Activated naive CD4-positive, alpha-beta T cell treated with anti-CD3 and anti-CD28 coated beads, Interleukin-2, amount 50 U/mL, for 24 hours (primary cell): ENCODE results near the gene CCDC9.
"Not testable (repeated sequence)": the region's sequence is repeated elsewhere in the genome, so short reads cannot be mapped to it uniquely, and the experiment has no call there.

Experiments
- H3K27ac Mint-ChIP-seq: one replicate; pipeline ENCODE4 v1.8.0; 2021; ENCODE audit warnings: mild to moderate bottlenecking, mixed read lengths
- H3K27me3 Mint-ChIP-seq: one replicate; pipeline ENCODE4 v1.8.0; 2021; ENCODE audit warnings: mixed read lengths
- H3K36me3 Mint-ChIP-seq: one replicate; pipeline ENCODE4 v1.8.0; 2021; ENCODE audit warnings: mixed read lengths
- H3K4me1 Mint-ChIP-seq: one replicate; pipeline ENCODE4 v1.8.0; 2021; ENCODE audit warnings: mixed read lengths
- H3K4me3 Mint-ChIP-seq: one replicate; pipeline ENCODE4 v1.8.0; 2021; ENCODE audit warnings: mild to moderate bottlenecking, mixed read lengths
- H3K9me3 Mint-ChIP-seq: one replicate; pipeline ENCODE4 v1.8.0; 2021; ENCODE audit warnings: mixed read lengths

The CCDC9 gene

GRCh38 chr19:47300867-47301266 is 44.5 kb downstream of the CCDC9 start:
- H3K27me3 Mint-ChIP-seq, H3K9me3 Mint-ChIP-seq, H3K27ac Mint-ChIP-seq, H3K4me3 Mint-ChIP-seq, H3K36me3 Mint-ChIP-seq: not testable (repeated sequence)
- H3K4me1 Mint-ChIP-seq = peaks cover 13% of the 10 kb centered on the region

- H3K4me3 Mint-ChIP-seq = no peak overlapping the region
- peaks cover 8% of the 10 kb centered on the region for H3K27me3 Mint-ChIP-seq
- H3K9me3 Mint-ChIP-seq = no peaks in the 10 kb centered on the region
- no peaks in the 10 kb centered on the region for H3K36me3 Mint-ChIP-seq
- H3K4me1 Mint-ChIP-seq = peaks cover 5% of the 10 kb centered on the region
- no peak overlapping the region for H3K27ac Mint-ChIP-seq
Measured at GRCh38 chr19:47302249-47302648, 45.9 kb downstream of the CCDC9 start.

GRCh38 chr19:47303966-47304365 is 47.6 kb downstream of the CCDC9 start:
- Mint-ChIP-seq H3K36me3 (no peaks in the 10 kb centered on the region), H3K27ac (no peak overlapping the region), H3K4me1 (peaks cover 5% of the 10 kb centered on the region), H3K9me3 (no peaks in the 10 kb centered on the region), H3K4me3 (no peak overlapping the region), H3K27me3 (peaks cover 8% of the 10 kb centered on the region)

- Mint-ChIP-seq H3K27me3 (peaks cover 11% of the 10 kb centered on the region), H3K4me1 (peaks cover 5% of the 10 kb centered on the region), H3K27ac (no peak overlapping the region), H3K9me3 (no peaks in the 10 kb centered on the region), H3K36me3 (no peaks in the 10 kb centered on the region), H3K4me3 (no peak overlapping the region)
Measured at GRCh38 chr19:47305309-47305751, 49.0 kb downstream of the CCDC9 start.

- H3K36me3 Mint-ChIP-seq = no peaks in the 10 kb centered on the region
- no peak overlapping the region for H3K4me3 Mint-ChIP-seq
- peaks cover 11% of the 10 kb centered on the region for H3K27me3 Mint-ChIP-seq
- H3K4me1 Mint-ChIP-seq = peaks cover 5% of the 10 kb centered on the region
- H3K27ac Mint-ChIP-seq = no peak overlapping the region
- H3K9me3 Mint-ChIP-seq = no peaks in the 10 kb centered on the region
Measured at GRCh38 chr19:47306303-47306702, 50.0 kb downstream of the CCDC9 start.

DNA sequence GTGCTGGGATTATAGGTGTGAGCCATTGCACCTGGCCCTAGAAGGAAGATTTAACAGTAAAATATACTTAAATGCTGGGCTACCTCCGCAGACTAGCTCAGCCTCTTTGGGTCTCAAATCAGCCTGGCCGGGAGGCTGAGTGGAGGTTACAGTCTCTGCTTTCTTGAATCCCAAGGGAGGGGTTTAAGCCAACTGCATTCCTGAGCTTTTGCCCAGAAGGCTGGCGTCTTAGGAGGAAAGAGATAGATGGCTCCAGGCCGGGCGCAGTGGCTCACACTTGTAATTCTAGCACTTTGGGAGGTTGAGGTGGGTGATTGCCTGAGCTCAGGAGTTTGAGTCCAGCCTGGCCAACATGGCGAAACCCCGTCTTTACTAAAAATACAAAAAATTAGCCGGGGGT is 52.7 kb downstream of the CCDC9 start:
- Mint-ChIP-seq H3K27me3 (peaks cover 11% of the 10 kb centered on the region), H3K4me1 (peaks cover 5% of the 10 kb centered on the region), H3K4me3 (no peak overlapping the region), H3K9me3 (no peaks in the 10 kb centered on the region), H3K27ac (no peak overlapping the region), H3K36me3 (no peaks in the 10 kb centered on the region)

DNA sequence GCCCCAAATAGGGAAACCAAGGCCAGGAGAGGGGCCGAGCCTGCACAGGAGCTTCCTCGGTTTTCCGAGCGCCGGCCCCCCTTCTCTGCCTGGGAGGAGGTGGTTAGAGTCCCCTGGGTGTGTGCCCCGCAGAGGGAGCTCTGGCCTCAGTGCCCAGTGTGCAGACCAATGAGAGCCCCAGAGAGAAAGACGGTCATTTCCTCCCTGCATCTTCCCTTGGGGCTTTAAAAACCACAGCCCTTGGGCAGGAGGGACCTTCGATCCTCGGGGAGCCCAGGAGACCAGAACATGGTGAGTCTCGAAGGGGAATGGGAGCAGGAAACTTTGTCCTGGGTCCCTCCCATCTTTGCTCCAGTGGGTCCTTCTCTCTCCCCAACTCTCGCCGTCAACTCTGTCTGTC is 53.3 kb downstream of the CCDC9 start, which contains the start of gene C5AR1:
Gene C5AR1, plus strand, starts transcription at position 254 of the 400 bp plus-strand sequence. Its CDS starts 35 bp downstream, at position 289.
- no peak within 1 kb of the TSS for H3K4me3 Mint-ChIP-seq

DNA sequence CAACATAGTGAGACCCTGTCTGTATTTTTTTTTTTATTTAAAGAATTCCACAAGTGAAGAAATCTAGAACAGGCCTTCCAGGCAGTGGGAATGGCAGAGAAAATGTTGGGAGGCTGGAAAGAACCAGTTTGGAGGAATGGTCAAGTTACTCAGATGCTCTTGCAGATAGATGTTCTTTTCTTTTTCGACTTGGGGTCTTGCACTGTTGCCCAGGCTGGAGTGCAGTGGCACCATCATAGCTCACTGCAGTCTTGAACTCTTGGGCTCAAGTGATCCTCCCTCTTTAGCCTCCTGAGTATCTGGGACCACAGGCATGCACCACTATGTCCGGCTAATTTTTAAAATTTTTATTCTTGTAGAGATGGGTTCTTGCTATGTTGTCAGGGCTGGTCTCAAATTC is 54.0 kb downstream of the CCDC9 start:
- Mint-ChIP-seq H3K9me3 (no peaks in the 10 kb centered on the region), H3K27me3 (peaks cover 11% of the 10 kb centered on the region), H3K36me3 (no peaks in the 10 kb centered on the region), H3K4me1 (peaks cover 5% of the 10 kb centered on the region), H3K27ac (no peak overlapping the region), H3K4me3 (no peak overlapping the region)

More for the DNA sequence above, 53.3 kb downstream of the CCDC9 start, which contains the start of gene C5AR1:
- Mint-ChIP-seq H3K36me3 (no peaks in the 10 kb centered on the region), H3K27me3 (peaks cover 11% of the 10 kb centered on the region), H3K9me3 (no peaks in the 10 kb centered on the region), H3K4me1 (peaks cover 5% of the 10 kb centered on the region), H3K27ac (no peak within 1 kb of the TSS)

DNA sequence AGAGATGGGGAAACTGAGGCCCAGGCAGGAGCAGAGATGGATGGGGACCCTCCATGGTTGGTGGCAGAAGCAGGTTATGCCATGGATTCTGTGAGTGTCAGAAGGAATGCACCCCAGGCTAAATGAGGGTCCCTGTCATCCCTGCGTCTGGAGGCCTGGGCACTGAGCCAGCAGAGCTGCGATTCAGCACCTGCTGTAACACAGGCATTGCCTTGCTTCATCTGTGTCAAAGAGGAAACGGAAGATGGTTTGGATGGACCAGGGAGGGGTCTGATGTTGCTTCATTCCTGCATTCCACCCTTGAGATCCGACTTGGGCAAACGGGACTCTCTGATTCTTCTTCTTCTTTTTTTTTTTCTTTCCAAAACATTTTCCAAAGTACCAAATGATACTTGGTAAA is 54.5 kb downstream of the CCDC9 start:
- Mint-ChIP-seq H3K27me3 (peaks cover 13% of the 10 kb centered on the region), H3K27ac (no peak overlapping the region), H3K36me3 (no peaks in the 10 kb centered on the region), H3K9me3 (no peaks in the 10 kb centered on the region), H3K4me1 (peaks cover 6% of the 10 kb centered on the region), H3K4me3 (no peak overlapping the region)

GRCh38 chr19:47312366-47313006 is 56.2 kb downstream of the CCDC9 start:
- H3K27ac Mint-ChIP-seq = no peak overlapping the region
- no peaks in the 10 kb centered on the region for H3K36me3 Mint-ChIP-seq
- no peak overlapping the region for H3K4me3 Mint-ChIP-seq
- peaks cover 6% of the 10 kb centered on the region for H3K4me1 Mint-ChIP-seq
- H3K27me3 Mint-ChIP-seq = peaks cover 12% of the 10 kb centered on the region
- no peaks in the 10 kb centered on the region for H3K9me3 Mint-ChIP-seq

DNA sequence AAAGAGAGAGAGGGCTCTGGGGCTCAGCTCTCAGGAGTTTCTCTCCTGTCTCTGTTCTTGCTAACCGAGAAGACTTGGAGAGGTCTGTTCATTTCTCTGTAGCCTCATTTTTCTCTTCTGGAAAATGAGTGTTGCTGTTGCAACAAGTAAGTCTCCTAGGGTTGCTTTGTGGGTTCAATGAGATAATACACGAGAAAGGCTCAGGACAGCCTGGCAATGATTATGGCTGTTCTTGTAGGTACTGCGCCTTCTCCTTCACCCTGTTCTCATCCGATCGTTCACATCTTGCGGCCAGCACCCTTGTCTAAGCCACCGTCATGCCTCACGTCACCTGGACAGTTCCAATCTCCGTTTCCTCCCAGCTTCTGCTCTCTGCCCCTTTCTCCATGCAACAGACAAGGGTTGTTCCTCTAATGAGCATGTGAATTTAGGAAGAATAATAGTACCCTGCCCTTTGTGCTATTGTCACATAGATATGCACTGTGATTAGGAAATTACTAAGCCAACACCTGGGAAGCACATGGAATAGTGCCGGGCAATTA is 57.5 kb downstream of the CCDC9 start:
- Mint-ChIP-seq H3K27ac (no peak overlapping the region), H3K4me3 (no peak overlapping the region), H3K9me3 (no peaks in the 10 kb centered on the region), H3K36me3 (no peaks in the 10 kb centered on the region), H3K4me1 (peaks cover 6% of the 10 kb centered on the region), H3K27me3 (peaks cover 13% of the 10 kb centered on the region)

DNA sequence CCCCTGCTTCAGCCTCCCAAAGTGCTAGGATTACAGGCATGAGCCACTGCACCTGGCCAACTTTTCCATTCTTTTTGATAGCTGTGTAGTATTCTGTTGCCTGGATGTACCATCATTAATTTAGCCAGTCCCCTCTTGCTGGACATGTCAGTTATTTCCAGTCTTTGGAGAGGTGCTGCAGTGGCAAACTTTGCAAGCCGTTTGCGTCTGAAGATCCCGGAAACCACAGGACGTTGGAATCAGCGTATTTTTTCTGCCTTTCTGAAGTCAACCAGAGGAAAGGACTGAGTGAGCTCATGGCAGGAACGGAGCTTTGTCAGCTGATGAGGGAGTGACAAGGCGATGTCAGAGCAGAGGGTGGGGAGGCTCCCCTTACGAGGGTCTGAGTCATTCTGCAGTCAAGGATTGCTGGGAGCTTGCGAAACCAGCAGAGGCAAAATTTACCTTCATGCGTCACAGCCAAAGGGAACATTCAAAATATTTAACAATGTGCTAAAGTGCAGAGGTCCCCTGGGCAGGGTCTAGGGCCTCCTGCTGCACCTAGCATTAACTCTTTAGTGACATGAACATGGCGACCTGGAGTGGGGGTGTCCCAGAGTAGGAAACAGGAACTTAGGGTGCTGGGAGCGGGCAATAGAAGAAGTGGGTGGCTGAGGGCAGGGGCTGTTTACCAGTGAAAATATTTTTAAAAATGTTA is 58.9 kb downstream of the CCDC9 start:
- H3K36me3 Mint-ChIP-seq = no peaks in the 10 kb centered on the region
- H3K27ac Mint-ChIP-seq = peak overlapping the region; percentile 35
- peaks cover 11% of the 10 kb centered on the region for H3K27me3 Mint-ChIP-seq

GRCh38 chr19:47316513-47316912 is 60.2 kb downstream of the CCDC9 start:
- Mint-ChIP-seq H3K27ac (no peak overlapping the region), H3K9me3 (no peaks in the 10 kb centered on the region), H3K27me3 (peaks cover 16% of the 10 kb centered on the region)

More for the DNA sequence above, 58.9 kb downstream of the CCDC9 start:
- no peaks in the 10 kb centered on the region for H3K9me3 Mint-ChIP-seq
- peaks cover 6% of the 10 kb centered on the region for H3K4me1 Mint-ChIP-seq
- no peak overlapping the region for H3K4me3 Mint-ChIP-seq

DNA sequence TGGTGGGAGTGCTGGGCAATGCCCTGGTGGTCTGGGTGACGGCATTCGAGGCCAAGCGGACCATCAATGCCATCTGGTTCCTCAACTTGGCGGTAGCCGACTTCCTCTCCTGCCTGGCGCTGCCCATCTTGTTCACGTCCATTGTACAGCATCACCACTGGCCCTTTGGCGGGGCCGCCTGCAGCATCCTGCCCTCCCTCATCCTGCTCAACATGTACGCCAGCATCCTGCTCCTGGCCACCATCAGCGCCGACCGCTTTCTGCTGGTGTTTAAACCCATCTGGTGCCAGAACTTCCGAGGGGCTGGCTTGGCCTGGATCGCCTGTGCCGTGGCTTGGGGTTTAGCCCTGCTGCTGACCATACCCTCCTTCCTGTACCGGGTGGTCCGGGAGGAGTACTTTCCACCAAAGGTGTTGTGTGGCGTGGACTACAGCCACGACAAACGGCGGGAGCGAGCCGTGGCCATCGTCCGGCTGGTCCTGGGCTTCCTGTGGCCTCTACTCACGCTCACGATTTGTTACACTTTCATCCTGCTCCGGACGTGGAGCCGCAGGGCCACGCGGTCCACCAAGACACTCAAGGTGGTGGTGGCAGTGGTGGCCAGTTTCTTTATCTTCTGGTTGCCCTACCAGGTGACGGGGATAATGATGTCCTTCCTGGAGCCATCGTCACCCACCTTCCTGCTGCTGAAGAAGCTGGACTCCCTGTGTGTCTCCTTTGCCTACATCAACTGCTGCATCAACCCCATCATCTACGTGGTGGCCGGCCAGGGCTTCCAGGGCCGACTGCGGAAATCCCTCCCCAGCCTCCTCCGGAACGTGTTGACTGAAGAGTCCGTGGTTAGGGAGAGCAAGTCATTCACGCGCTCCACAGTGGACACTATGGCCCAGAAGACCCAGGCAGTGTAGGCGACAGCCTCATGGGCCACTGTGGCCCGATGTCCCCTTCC is 63.9 kb downstream of the CCDC9 start:
- Mint-ChIP-seq H3K27ac (peak overlapping the region; percentile 17), H3K27me3 (peaks cover 25% of the 10 kb centered on the region), H3K4me1 (peaks cover 4% of the 10 kb centered on the region), H3K4me3 (no peak overlapping the region), H3K9me3 (no peaks in the 10 kb centered on the region), H3K36me3 (no peaks in the 10 kb centered on the region)

More at GRCh38 chr19:47316513-47316912, 60.2 kb downstream of the CCDC9 start:
- Mint-ChIP-seq H3K36me3 (no peaks in the 10 kb centered on the region), H3K4me1 (peaks cover 6% of the 10 kb centered on the region), H3K4me3 (no peak overlapping the region)
